NCI-H526 treated with DMSO at 0.1 percent for 48 hours (cell line): ENCODE results near the gene HSPA1L.

Source experiments
- DNase-seq: peaks from one replicate; lab custom pipeline; 2025; lab: John Stamatoyannopoulos, UW

The HSPA1L gene

DNA sequence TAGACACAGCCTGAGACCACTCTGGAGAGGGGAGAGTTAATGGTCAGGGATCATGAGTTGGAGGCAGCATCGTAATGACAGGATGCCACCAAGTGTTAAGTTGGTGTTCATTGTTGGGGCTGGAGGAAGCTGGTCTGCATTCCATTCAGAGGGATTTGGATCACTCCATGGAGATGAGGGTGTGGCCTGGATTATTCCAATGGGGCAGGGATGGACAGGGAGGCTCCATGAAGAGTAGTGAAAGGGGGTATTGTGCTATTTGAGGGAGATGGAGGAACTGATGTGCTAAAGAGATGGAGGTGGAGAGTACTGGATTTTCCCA lies 51.5 kb downstream of the HSPA1L start:
- peak; percentile 11 for DNase-seq

- no peak for DNase-seq
Observed at GRCh38 chr6:31762878-31763618, 52.0 kb downstream of the HSPA1L start.

DNA sequence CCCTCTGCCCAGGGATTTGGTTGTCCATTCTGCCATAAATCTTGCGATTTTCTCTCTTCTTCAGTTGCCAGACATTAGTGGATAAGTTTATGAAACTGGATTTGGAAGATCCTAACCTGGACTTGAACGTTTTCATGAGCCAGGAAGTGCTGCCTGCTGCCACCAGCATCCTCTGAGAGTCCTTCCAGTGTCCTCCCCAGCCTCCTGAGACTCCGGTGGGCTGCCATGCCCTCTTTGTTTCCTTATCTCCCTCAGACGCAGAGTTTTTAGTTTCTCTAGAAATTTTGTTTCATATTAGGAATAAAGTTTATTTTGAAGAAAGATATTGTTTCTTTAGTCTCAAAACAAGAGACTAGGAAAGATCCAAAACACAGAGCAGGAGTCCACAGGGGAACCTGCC lies 52.7 kb downstream of the HSPA1L start, which contains the start of gene SAPCD1:
Gene SAPCD1 (plus strand): TSS at position 301 of the 400 bp plus-strand sequence. CDS start 399 bp downstream, outside the sequence.
- DNase-seq, result no peak

DNA sequence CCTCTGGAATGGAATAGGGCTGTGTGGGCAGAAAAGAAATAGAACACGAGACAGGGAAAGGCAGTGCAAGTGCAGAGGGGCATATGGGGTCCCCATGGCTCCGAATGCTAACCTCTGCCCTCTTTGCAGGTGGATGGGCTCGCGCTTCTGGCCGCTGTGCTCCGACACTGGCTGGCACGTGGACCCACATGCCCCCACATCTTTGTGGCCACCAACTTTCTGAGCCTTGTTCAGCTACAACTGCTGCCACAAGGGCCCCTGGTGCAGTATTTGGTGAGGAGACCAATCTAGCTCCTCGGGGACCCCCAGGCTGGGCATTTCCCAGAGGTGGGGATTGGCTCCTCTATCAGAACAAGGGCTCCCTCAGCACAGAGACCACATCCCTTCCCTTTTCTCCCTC lies 53.7 kb downstream of the HSPA1L start:
- DNase-seq, result no peak

- no peak for DNase-seq
Observed at GRCh38 chr6:31760790-31761189, 54.3 kb downstream of the HSPA1L start.
